Liver (tissue), 9 donors: ENCODE measurements around the gene KPNA6. TPM values are rescaled to one million over a fixed set of nuclear protein-coding genes. Genes with fewer than 3 reads are reported as not detected.

Source experiments
- DNase-seq: peaks from one replicate; pipeline ENCODE4 v3.0.0-alpha.2; 2017; ENCODE audit warnings: low spot score
- H3K27ac ChIP-seq, 2 donors: one replicate each; pipeline ENCODE4 v1.7.0; 2013; ENCODE audit warnings: inconsistent platforms in 2 of 2, low read length in 2 of 2, control low read depth in 1 of 2, low read depth in 1 of 2, mild to moderate bottlenecking in 1 of 2
- H3K27me3 ChIP-seq, 4 donors: one replicate each; pipeline versions ENCODE4 v1.6.1 to v1.7.0; 2013; ENCODE audit warnings: low read length in 3 of 4, inconsistent platforms in 1 of 4, mild to moderate bottlenecking in 1 of 4, moderate library complexity in 1 of 4; ENCODE audit not compliant: control insufficient read depth in 4 of 4, insufficient read depth in 4 of 4
- H3K36me3 ChIP-seq, 4 donors: one replicate each; pipeline versions ENCODE4 v1.6.1 to v1.7.0; 2013; ENCODE audit warnings: low read length in 3 of 4, mild to moderate bottlenecking in 3 of 4, low read depth in 1 of 4, moderate library complexity in 1 of 4; ENCODE audit not compliant: control insufficient read depth in 4 of 4, insufficient read depth in 3 of 4
- H3K4me1 ChIP-seq, 4 donors: one replicate each; pipeline versions ENCODE4 v1.6.1 to v1.7.0; 2013; ENCODE audit warnings: low read length in 3 of 4, mild to moderate bottlenecking in 3 of 4, moderate library complexity in 1 of 4; ENCODE audit not compliant: control insufficient read depth in 4 of 4, insufficient read depth in 4 of 4
- H3K4me3 ChIP-seq, 3 donors: one replicate each; pipeline versions ENCODE4 v1.6.1 to v1.7.0; 2013; ENCODE audit warnings: low read length in 3 of 3, control low read depth in 1 of 3, low read depth in 1 of 3, mild to moderate bottlenecking in 1 of 3
- H3K9ac ChIP-seq, 2 donors: one replicate each; pipeline ENCODE4 v1.7.0; 2013; ENCODE audit warnings: low read length in 2 of 2, mild to moderate bottlenecking in 2 of 2, moderate library complexity in 2 of 2, control low read depth in 1 of 2, low read depth in 1 of 2
- H3K9me3 ChIP-seq, 4 donors: one replicate each; pipeline versions ENCODE4 v1.6.1 to v1.7.0; 2013; ENCODE audit warnings: low read length in 3 of 4; ENCODE audit not compliant: control insufficient read depth in 4 of 4
- EGR1 ChIP-seq, 2 donors: IDR thresholded peaks; 2 replicates each; pipeline ENCODE4 v1.6.1; 2016 to 2018; ENCODE audit warnings: antibody characterized with exemption in 2 of 2, low read depth in 2 of 2
- FOXA1 ChIP-seq: IDR thresholded peaks from 2 replicates; pipeline ENCODE4 v1.6.1; 2016; ENCODE audit warnings: antibody characterized with exemption
- FOXA2 ChIP-seq: IDR thresholded peaks from 2 replicates; pipeline ENCODE4 v1.6.1; 2016; ENCODE audit warnings: antibody characterized with exemption
- GABPA ChIP-seq, 2 donors: IDR thresholded peaks in 1 of 2; conservative IDR thresholded peaks in 1 of 2; 2 replicates each; pipeline ENCODE4 v1.6.1; 2016; ENCODE audit warnings: antibody characterized with exemption in 2 of 2, mild to moderate bottlenecking in 1 of 2, moderate library complexity in 1 of 2
- HNF4A ChIP-seq, 2 donors: conservative IDR thresholded peaks; 2 replicates each; pipeline ENCODE4 v1.6.1; 2016; ENCODE audit warnings: antibody characterized with exemption in 2 of 2, mild to moderate bottlenecking in 2 of 2
- HNF4G ChIP-seq: IDR thresholded peaks from 2 replicates; pipeline ENCODE4 v1.6.1; 2016; ENCODE audit warnings: antibody characterized with exemption
- NR2F2 ChIP-seq: IDR thresholded peaks from 2 replicates; pipeline ENCODE4 v1.6.1; 2016; ENCODE audit warnings: antibody characterized with exemption
- RAD21 ChIP-seq, 2 donors: IDR thresholded peaks; 2 replicates each; pipeline ENCODE4 v1.6.1; 2016; ENCODE audit warnings: antibody characterized with exemption in 2 of 2, mild to moderate bottlenecking in 2 of 2
- RXRA ChIP-seq, 2 donors: IDR thresholded peaks; 2 replicates each; pipeline ENCODE4 v1.6.1; 2017 to 2018; ENCODE audit warnings: antibody characterized with exemption in 2 of 2, mild to moderate bottlenecking in 1 of 2
- SP1 ChIP-seq: IDR thresholded peaks from 2 replicates; pipeline ENCODE4 v1.6.1; 2018; ENCODE audit warnings: antibody characterized with exemption, mild to moderate bottlenecking
- TAF1 ChIP-seq: conservative IDR thresholded peaks from 2 replicates; pipeline ENCODE4 v1.6.1; 2016; ENCODE audit warnings: antibody characterized with exemption, mild to moderate bottlenecking
- YY1 ChIP-seq: IDR thresholded peaks from 2 replicates; pipeline ENCODE4 v1.6.1; 2016; ENCODE audit warnings: antibody characterized with exemption, mild to moderate bottlenecking
- WGBS: extraction: QIAGEN DNeasy Blood & Tissue Kit; methylation state at CpG from one replicate; pipeline ENCODE4 v1.1.7; 2013; 5-methylcytosine and 5-hydroxymethylcytosine counted together
- polyA plus RNA-seq, 2 donors: library from polyadenylated mRNA; stranded (reverse) in 1 of 2; unstranded in 1 of 2; fragments of 200-250 nt in 1 of 2; fragments of >200 nt in 1 of 2; fragmentation: Nextera tagmentation in 1 of 2; extraction: Ambion mirVana in 1 of 2; gene quantifications; one replicate each; pipeline versions ENCODE4 v1.2.1 to v1.2.3, GENCODE V29; 2013 to 2015
- total RNA-seq, 2 donors: library from RNA; depleted of rRNA; stranded (reverse); fragments of >200 nt; gene quantifications; one replicate each; pipeline ENCODE4 v1.2.3, GENCODE V29; 2014
- TF ChIP-seq, protein P1 (sequence below): IDR thresholded peaks from 2 replicates; pipeline ENCODE4 v1.6.1; 2016; ENCODE audit warnings: antibody characterized with exemption
- TF ChIP-seq, protein P2 (sequence below): fragments of 150-350 bp; IDR thresholded peaks from 2 replicates; pipeline ENCODE4 v1.5.1; 2017; ENCODE audit warnings: improper control_type of control experiment, low read depth, low read length; ENCODE audit not compliant: missing input control
- TF ChIP-seq, protein P3 (sequence below): IDR thresholded peaks from 2 replicates; pipeline ENCODE4 v1.6.1; 2016; ENCODE audit warnings: antibody characterized with exemption, mild to moderate bottlenecking
- TF ChIP-seq, protein P4 (sequence below): IDR thresholded peaks from 2 replicates; pipeline ENCODE4 v1.6.1; 2016; ENCODE audit warnings: antibody characterized with exemption
- TF ChIP-seq, protein P5 (sequence below): IDR thresholded peaks from 2 replicates; pipeline ENCODE4 v1.6.1; 2016; ENCODE audit warnings: antibody characterized with exemption
- donor health status: healthy.
- donor health status: healthy.
- donor health status: healthy.
- donor health status: healthy.
- donor health status: healthy.

KPNA6 gene
- total and polyA plus RNA-seq, 4 donors, result 9.3 to 23.2 (median 16.7) TPM

DNA sequence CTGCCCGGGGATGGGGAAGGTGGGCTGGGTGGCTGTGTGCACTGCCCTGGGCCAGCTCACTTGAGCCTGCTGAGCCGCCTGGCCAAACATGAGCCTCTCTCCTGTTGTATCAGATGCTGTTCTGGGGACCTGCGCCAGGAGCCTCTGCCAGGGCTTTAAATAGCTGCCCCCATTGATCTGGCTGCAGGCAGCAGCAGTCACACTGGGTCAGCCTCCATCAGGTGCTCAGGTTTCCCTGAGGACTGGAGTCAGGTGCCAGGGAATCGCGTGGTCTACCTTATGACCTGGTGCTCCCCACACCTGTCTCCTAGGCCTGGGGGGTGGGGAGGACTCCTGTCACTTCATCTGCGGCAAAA lies 91.8 kb downstream of the KPNA6 start:
- TF ChIP-seq YY1, result peak; percentile 41
- TF ChIP-seq, protein P1, sequence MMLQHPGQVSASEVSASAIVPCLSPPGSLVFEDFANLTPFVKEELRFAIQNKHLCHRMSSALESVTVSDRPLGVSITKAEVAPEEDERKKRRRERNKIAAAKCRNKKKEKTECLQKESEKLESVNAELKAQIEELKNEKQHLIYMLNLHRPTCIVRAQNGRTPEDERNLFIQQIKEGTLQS, result no peak
- peak in 1 of 2 donors; percentile 10 for TF ChIP-seq RAD21 (IDR thresholded peaks at IDR 0.05)
- TF ChIP-seq FOXA1, result no peak
- TF ChIP-seq, protein P2, sequence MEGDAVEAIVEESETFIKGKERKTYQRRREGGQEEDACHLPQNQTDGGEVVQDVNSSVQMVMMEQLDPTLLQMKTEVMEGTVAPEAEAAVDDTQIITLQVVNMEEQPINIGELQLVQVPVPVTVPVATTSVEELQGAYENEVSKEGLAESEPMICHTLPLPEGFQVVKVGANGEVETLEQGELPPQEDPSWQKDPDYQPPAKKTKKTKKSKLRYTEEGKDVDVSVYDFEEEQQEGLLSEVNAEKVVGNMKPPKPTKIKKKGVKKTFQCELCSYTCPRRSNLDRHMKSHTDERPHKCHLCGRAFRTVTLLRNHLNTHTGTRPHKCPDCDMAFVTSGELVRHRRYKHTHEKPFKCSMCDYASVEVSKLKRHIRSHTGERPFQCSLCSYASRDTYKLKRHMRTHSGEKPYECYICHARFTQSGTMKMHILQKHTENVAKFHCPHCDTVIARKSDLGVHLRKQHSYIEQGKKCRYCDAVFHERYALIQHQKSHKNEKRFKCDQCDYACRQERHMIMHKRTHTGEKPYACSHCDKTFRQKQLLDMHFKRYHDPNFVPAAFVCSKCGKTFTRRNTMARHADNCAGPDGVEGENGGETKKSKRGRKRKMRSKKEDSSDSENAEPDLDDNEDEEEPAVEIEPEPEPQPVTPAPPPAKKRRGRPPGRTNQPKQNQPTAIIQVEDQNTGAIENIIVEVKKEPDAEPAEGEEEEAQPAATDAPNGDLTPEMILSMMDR, result no peak
- TF ChIP-seq FOXA2, result no peak
- no peak for TF ChIP-seq HNF4G
- peak in 1 of 2 donors; percentile 58 for TF ChIP-seq RXRA (IDR thresholded peaks at IDR 0.05)
- no peak for TF ChIP-seq NR2F2
- TF ChIP-seq EGR1 (IDR thresholded peaks at IDR 0.05; ENCODE audit: low read depth in 2 of 2), result no peak
- TF ChIP-seq HNF4A (conservative IDR thresholded peaks at IDR 0.05), result peak in 1 of 2 donors; percentile 30
- no peak for TF ChIP-seq SP1
- TF ChIP-seq TAF1, result no peak
- TF ChIP-seq, protein P3, sequence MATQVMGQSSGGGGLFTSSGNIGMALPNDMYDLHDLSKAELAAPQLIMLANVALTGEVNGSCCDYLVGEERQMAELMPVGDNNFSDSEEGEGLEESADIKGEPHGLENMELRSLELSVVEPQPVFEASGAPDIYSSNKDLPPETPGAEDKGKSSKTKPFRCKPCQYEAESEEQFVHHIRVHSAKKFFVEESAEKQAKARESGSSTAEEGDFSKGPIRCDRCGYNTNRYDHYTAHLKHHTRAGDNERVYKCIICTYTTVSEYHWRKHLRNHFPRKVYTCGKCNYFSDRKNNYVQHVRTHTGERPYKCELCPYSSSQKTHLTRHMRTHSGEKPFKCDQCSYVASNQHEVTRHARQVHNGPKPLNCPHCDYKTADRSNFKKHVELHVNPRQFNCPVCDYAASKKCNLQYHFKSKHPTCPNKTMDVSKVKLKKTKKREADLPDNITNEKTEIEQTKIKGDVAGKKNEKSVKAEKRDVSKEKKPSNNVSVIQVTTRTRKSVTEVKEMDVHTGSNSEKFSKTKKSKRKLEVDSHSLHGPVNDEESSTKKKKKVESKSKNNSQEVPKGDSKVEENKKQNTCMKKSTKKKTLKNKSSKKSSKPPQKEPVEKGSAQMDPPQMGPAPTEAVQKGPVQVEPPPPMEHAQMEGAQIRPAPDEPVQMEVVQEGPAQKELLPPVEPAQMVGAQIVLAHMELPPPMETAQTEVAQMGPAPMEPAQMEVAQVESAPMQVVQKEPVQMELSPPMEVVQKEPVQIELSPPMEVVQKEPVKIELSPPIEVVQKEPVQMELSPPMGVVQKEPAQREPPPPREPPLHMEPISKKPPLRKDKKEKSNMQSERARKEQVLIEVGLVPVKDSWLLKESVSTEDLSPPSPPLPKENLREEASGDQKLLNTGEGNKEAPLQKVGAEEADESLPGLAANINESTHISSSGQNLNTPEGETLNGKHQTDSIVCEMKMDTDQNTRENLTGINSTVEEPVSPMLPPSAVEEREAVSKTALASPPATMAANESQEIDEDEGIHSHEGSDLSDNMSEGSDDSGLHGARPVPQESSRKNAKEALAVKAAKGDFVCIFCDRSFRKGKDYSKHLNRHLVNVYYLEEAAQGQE, result no peak
- TF ChIP-seq, protein P4, sequence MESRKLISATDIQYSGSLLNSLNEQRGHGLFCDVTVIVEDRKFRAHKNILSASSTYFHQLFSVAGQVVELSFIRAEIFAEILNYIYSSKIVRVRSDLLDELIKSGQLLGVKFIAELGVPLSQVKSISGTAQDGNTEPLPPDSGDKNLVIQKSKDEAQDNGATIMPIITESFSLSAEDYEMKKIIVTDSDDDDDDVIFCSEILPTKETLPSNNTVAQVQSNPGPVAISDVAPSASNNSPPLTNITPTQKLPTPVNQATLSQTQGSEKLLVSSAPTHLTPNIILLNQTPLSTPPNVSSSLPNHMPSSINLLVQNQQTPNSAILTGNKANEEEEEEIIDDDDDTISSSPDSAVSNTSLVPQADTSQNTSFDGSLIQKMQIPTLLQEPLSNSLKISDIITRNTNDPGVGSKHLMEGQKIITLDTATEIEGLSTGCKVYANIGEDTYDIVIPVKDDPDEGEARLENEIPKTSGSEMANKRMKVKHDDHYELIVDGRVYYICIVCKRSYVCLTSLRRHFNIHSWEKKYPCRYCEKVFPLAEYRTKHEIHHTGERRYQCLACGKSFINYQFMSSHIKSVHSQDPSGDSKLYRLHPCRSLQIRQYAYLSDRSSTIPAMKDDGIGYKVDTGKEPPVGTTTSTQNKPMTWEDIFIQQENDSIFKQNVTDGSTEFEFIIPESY, result no peak
- TF ChIP-seq, protein P5, sequence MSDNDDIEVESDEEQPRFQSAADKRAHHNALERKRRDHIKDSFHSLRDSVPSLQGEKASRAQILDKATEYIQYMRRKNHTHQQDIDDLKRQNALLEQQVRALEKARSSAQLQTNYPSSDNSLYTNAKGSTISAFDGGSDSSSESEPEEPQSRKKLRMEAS, result no peak
- no peak for TF ChIP-seq GABPA (IDR thresholded peaks at IDR 0.05 in 1 of 2, conservative IDR thresholded peaks at IDR 0.05 in 1 of 2)
- H3K27me3 ChIP-seq, result no peaks in the 10 kb centered on the region
- no peak overlapping the region for H3K4me3 ChIP-seq
- WGBS, result 29% methylated on average over 6 of the region's 6 CpGs
- H3K9ac ChIP-seq, result no peak overlapping the region
- no peaks in the 10 kb centered on the region for H3K9me3 ChIP-seq
- peak overlapping the region in 1 of 2 donors; percentile 39 for H3K27ac ChIP-seq
- DNase-seq, result no peak
- peaks cover 0 to 34% (median 20%) of the 10 kb centered on the region in 4 donors for H3K4me1 ChIP-seq
- H3K36me3 ChIP-seq, result peaks cover 10 to 28% (median 22%) of the 10 kb centered on the region in 4 donors
